Activated B cell treated with CpG ODN at 0.5 μM for 24 hours (primary cell): ENCODE measurements around the gene CEP120. TPM values are rescaled to one million over a fixed set of nuclear protein-coding genes. Genes with fewer than 3 reads are reported as not detected.

Source experiments
- ATAC-seq: fragments of 200-7000 bp; cut with Tn5 transposase; one replicate; pipeline ENCODE4 v1.10.0; 2021; ENCODE audit warnings: low read depth, mild to moderate bottlenecking, moderate library complexity
- CTCF ChIA-PET: fragments of 350-600 bp; sonication (Branson Sonifier 250); formaldehyde crosslinking; loops from one replicate; lab custom pipeline; 2021; ENCODE audit warnings: antibody characterized with exemption; lab: Charles Lee
- POLR2A ChIA-PET: fragments of 350-600 bp; sonication (Branson Sonifier 250); formaldehyde crosslinking; loops from one replicate; lab custom pipeline; 2021; ENCODE audit warnings: antibody characterized with exemption; lab: Charles Lee
- DNase-seq: peaks from one replicate; pipeline ENCODE4 v3.0.0; 2022
- H3K27ac Mint-ChIP-seq: one replicate; pipeline ENCODE4 v1.8.0; 2020; ENCODE audit warnings: mixed read lengths
- H3K27me3 Mint-ChIP-seq: one replicate; pipeline ENCODE4 v1.8.0; 2021; ENCODE audit warnings: mixed read lengths
- H3K36me3 Mint-ChIP-seq: one replicate; pipeline ENCODE4 v1.8.0; 2021; ENCODE audit warnings: low read depth, mixed read lengths
- H3K4me1 Mint-ChIP-seq: one replicate; pipeline ENCODE4 v1.8.0; 2021; ENCODE audit warnings: mixed read lengths
- H3K4me3 Mint-ChIP-seq: one replicate; pipeline ENCODE4 v1.8.0; 2020; ENCODE audit warnings: mild to moderate bottlenecking, mixed read lengths
- H3K9me3 Mint-ChIP-seq: one replicate; pipeline ENCODE4 v1.8.0; 2020; ENCODE audit warnings: mixed read lengths
- intact Hi-C: fragments of 100-400 bp; cut with micrococcal nuclease; formaldehyde crosslinking; loops from one replicate; pipeline ENCODE4 v1.15.1; 2024
- total RNA-seq: library from RNA; stranded (reverse); gene quantifications from 2 replicates; pipeline ENCODE4 v1.2.3, GENCODE V29; 2022
- TF ChIP-seq, protein P1 (sequence below): fragments of 200-600 bp; IDR thresholded peaks from one replicate; pipeline ENCODE4 v1.8.0; 2022; ENCODE audit warnings: antibody characterized with exemption, mild to moderate bottlenecking

CEP120 gene
- total RNA-seq, 1 donor from 2014 or later = 43.1 TPM

DNA sequence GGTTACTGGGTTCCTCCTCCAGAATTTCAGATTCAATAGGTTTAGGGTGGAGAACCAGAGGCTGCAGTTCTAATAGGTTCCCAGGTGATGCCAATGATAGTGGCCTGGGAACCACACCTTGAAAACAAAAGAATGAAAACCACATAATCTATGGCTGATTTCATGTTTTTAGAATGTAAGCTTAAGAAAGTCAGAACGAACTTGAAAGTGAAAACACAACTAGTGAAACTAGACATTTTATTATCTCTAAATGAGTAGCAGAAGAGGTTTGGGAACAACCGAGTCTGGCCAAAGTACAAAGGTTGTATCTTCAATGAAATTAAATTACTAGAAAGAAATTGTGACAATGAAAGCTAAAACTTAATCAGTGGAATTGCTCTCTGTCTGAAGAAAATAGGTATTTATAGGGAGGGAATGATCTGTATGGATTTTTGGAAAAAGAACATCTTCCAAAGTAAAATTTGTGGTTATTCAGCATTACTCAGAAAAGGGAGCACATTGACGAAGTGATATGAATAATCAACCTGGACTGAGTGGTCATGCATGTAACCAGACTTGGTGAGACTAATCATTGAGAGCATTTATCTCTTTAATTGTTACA lies 24.9 kb upstream of the CEP120 start:
- POLR2A ChIA-PET = no interaction called here
- no peak overlapping the region for H3K4me3 Mint-ChIP-seq
- intact Hi-C loops = loop anchor here (2.0 kb wide), 1 partner anchor 25 kb away; the partner anchor contains the start of gene CEP120
- TF ChIP-seq, protein P1, sequence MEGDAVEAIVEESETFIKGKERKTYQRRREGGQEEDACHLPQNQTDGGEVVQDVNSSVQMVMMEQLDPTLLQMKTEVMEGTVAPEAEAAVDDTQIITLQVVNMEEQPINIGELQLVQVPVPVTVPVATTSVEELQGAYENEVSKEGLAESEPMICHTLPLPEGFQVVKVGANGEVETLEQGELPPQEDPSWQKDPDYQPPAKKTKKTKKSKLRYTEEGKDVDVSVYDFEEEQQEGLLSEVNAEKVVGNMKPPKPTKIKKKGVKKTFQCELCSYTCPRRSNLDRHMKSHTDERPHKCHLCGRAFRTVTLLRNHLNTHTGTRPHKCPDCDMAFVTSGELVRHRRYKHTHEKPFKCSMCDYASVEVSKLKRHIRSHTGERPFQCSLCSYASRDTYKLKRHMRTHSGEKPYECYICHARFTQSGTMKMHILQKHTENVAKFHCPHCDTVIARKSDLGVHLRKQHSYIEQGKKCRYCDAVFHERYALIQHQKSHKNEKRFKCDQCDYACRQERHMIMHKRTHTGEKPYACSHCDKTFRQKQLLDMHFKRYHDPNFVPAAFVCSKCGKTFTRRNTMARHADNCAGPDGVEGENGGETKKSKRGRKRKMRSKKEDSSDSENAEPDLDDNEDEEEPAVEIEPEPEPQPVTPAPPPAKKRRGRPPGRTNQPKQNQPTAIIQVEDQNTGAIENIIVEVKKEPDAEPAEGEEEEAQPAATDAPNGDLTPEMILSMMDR = no peak
- CTCF ChIA-PET = interaction anchor here (1.3 kb wide), 1 partner anchor 24 kb away, joined by 5 read pairs; the partner anchor contains the start of gene CEP120
- no peak for DNase-seq
- H3K9me3 Mint-ChIP-seq = no peaks in the 10 kb centered on the region
- no peaks in the 10 kb centered on the region for H3K36me3 Mint-ChIP-seq
- H3K4me1 Mint-ChIP-seq = peaks cover 15% of the 10 kb centered on the region
- peak; percentile 47 for ATAC-seq
- H3K27ac Mint-ChIP-seq = peak overlapping the region; percentile 38
- no peaks in the 10 kb centered on the region for H3K27me3 Mint-ChIP-seq

DNA sequence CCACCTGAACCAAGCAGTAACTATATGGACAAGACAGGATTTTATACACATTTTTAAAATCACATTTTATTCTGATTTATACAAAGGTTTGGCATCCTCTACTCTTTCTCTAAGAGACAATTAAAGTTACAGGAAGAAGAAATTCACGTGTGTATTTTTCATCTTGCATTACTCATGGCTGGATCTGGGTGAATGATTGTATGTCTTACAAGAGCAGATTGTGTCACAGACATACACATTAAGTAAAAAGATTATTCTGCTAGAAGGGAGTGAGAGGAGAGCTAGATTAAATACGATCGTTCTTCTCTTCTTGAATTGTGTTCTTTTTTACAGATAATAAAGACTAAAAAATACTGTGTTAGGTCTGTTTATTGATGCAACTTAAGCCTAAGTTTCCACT lies 20.8 kb upstream of the CEP120 start:
- Mint-ChIP-seq H3K9me3 (no peaks in the 10 kb centered on the region), H3K4me1 (peaks cover 16% of the 10 kb centered on the region), H3K36me3 (no peaks in the 10 kb centered on the region), H3K4me3 (no peak overlapping the region), H3K27me3 (no peaks in the 10 kb centered on the region), H3K27ac (no peak overlapping the region)
- ChIA-PET CTCF (no interaction called here), POLR2A (no interaction called here)
- ATAC-seq = no peak
- intact Hi-C loops = no loop called here
- no peak for DNase-seq
- TF ChIP-seq, protein P1 = no peak

DNA sequence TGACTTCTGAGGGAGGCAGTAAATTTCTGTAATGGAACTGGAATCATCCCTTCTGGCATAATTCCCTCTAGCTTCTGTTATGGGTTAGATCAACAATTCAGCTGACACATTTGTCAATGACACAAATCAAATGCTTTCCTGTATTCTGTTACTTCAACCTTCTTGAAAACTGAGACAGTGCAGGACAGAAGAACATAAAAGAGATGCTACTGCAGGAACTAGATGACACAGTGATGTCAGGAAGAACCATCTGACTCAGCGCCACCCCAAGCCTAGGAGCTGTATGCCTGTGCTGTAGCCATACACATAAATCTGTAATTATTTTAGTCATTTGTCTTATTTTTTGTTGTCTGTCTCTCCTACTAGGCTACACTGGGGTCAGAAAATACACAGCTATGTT lies 18.2 kb upstream of the CEP120 start:
- TF ChIP-seq, protein P1 = no peak
- intact Hi-C loops = no loop called here
- H3K36me3 Mint-ChIP-seq = no peaks in the 10 kb centered on the region
- DNase-seq = no peak
- no peaks in the 10 kb centered on the region for H3K9me3 Mint-ChIP-seq
- CTCF ChIA-PET = no interaction called here
- POLR2A ChIA-PET = interaction anchor here (0.6 kb wide), 1 partner anchor 76 kb away, joined by 3 read pairs; no protein-coding TSS in a partner anchor
- H3K27me3 Mint-ChIP-seq = no peaks in the 10 kb centered on the region
- ATAC-seq = no peak
- H3K4me3 Mint-ChIP-seq = no peak overlapping the region
- peaks cover 4% of the 10 kb centered on the region for H3K4me1 Mint-ChIP-seq
- H3K27ac Mint-ChIP-seq = no peak overlapping the region

DNA sequence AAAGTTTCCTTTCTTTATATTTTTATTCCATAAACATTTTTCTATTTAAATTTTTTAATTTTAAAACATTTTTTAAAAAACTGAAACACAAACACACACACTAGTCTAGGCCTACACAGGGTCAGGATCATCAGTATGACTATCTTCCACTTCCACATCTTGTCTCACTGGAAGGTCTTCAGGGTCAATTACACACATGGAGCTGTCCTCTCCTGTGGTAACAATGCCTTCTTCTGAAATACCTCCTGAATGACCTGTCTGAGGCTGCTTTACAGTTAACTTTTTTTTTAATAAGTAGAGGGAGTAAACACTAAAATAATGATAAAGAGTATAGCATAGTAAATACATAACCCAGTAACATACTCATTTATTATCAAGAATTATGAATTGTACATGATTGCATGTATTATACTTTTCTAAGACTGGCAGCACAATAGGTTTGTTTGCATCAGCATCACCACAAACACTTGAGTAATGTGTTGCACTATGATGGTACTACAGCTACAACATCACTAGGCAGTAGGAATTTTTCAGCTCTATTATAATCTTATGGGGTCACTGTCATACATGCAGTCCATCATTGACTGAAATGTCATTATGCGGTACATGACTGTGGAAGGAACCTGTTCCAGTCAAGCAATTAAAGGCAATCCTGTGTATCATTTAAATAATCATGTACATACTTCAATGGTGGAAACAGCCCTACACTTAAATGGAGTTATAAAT lies 17.4 kb upstream of the CEP120 start:
- ChIA-PET POLR2A (no interaction called here), CTCF (no interaction called here)
- intact Hi-C loops = no loop called here
- Mint-ChIP-seq H3K9me3 (no peaks in the 10 kb centered on the region), H3K27me3 (no peaks in the 10 kb centered on the region), H3K27ac (no peak overlapping the region), H3K4me1 (peaks cover 4% of the 10 kb centered on the region), H3K4me3 (no peak overlapping the region), H3K36me3 (no peaks in the 10 kb centered on the region)
- ATAC-seq (no peak), DNase-seq (no peak)
- TF ChIP-seq, protein P1 = no peak

DNA sequence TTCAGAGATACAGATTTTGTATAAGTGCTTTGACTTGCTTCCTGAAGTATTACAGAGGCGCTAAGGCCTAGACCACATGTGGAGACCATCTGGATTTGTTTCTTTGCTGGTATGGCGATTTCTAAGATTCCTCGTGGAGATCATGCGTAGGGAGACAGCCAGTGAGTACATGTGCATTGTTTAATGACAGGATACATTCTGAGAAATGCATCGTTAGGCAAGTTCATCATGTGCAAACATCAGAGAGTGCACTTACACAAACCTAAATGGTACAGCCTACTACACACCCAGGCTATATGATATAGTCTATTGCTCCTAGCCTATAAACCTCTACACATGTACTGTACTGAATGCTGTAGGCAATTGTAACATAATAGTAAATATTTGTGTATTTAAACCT lies 16.5 kb upstream of the CEP120 start:
- Mint-ChIP-seq H3K4me3 (no peak overlapping the region), H3K36me3 (no peaks in the 10 kb centered on the region), H3K27me3 (no peaks in the 10 kb centered on the region), H3K9me3 (no peaks in the 10 kb centered on the region), H3K4me1 (peaks cover 4% of the 10 kb centered on the region), H3K27ac (no peak overlapping the region)
- DNase-seq (no peak), ATAC-seq (no peak)
- ChIA-PET POLR2A (no interaction called here), CTCF (no interaction called here)
- intact Hi-C loops = no loop called here
- TF ChIP-seq, protein P1 = no peak
